Measurements from ENCODE around the gene CERS6. TPM values are rescaled to one million over a fixed set of nuclear protein-coding genes. Genes with fewer than 3 reads are reported as not detected.
"Not testable (repeated sequence)": the region's sequence is repeated elsewhere in the genome, so short reads cannot be mapped to it uniquely, and the experiment has no call there.

Gene CERS6
- total RNA-seq, 2 experiments from 2014 or later: 7.4 to 8.4 TPM

- no peaks in the 10 kb centered on the region for H3K9me3 Mint-ChIP-seq
- no peak for DNase-seq
- ChIA-PET POLR2A (interaction anchor here (1.7 kb wide), 1 partner anchor 9 kb away, joined by 4 read pairs; no protein-coding TSS in a partner anchor), CTCF (interaction anchor here (1.2 kb wide), 1 partner anchor 13 kb away, joined by 3 read pairs; no protein-coding TSS in a partner anchor)
- no peaks in the 10 kb centered on the region for H3K4me1 Mint-ChIP-seq
- H3K36me3 Mint-ChIP-seq (ENCODE audit: low read depth): no peaks in the 10 kb centered on the region
- no peak overlapping the region for H3K4me3 Mint-ChIP-seq
- H3K27me3 Mint-ChIP-seq: peaks cover 3% of the 10 kb centered on the region
- H3K27ac Mint-ChIP-seq: no peak overlapping the region
These were observed 24.9 kb downstream of the CERS6 start for GRCh38 chr2:168480825-168481585.

- CTCF ChIA-PET: interaction anchor here (1.5 kb wide), 1 partner anchor 14 kb away, joined by 3 read pairs; no protein-coding TSS in a partner anchor
- peaks cover 6% of the 10 kb centered on the region for H3K27me3 Mint-ChIP-seq
- H3K27ac Mint-ChIP-seq: no peak overlapping the region
These were observed 26.2 kb downstream of the CERS6 start for GRCh38 chr2:168482269-168482668.

GRCh38 chr2:168482952-168483831 is 27.1 kb downstream of the CERS6 start:
- DNase-seq: no peak
- H3K4me3 Mint-ChIP-seq: no peak overlapping the region
- peaks cover 6% of the 10 kb centered on the region for H3K27me3 Mint-ChIP-seq
- POLR2A ChIA-PET: interaction anchor here (0.8 kb wide), 1 partner anchor 13 kb away, joined by 3 read pairs; no protein-coding TSS in a partner anchor
- H3K27ac Mint-ChIP-seq: no peak overlapping the region
- CTCF ChIA-PET: interaction anchor here (0.6 to 2.1 kb wide), 5 partner anchors 12 to 1944 kb away, joined by 3 to 5 read pairs (median 3); no protein-coding TSS in a partner anchor
- no peaks in the 10 kb centered on the region for H3K4me1 Mint-ChIP-seq
- H3K36me3 Mint-ChIP-seq (ENCODE audit: low read depth): peaks cover 3% of the 10 kb centered on the region
- no peaks in the 10 kb centered on the region for H3K9me3 Mint-ChIP-seq

More at GRCh38 chr2:168482269-168482668, 26.2 kb downstream of the CERS6 start:
- no peak overlapping the region for H3K4me3 Mint-ChIP-seq
- peaks cover 3% of the 10 kb centered on the region for H3K36me3 Mint-ChIP-seq (ENCODE audit: low read depth)
- H3K9me3 Mint-ChIP-seq: no peaks in the 10 kb centered on the region
- H3K4me1 Mint-ChIP-seq: no peaks in the 10 kb centered on the region
- no peak for DNase-seq
- POLR2A ChIA-PET: interaction anchor here (0.8 to 0.9 kb wide), 2 partner anchors 8 to 12 kb away, joined by 3 read pairs; no protein-coding TSS in a partner anchor

GRCh38 chr2:168486477-168486876 is 30.4 kb downstream of the CERS6 start:
- DNase-seq: no peak
- Mint-ChIP-seq H3K27ac (no peak overlapping the region), H3K27me3 (peaks cover 6% of the 10 kb centered on the region), H3K4me3 (no peak overlapping the region), H3K36me3 (ENCODE audit: low read depth) (peaks cover 5% of the 10 kb centered on the region), H3K9me3 (no peaks in the 10 kb centered on the region), H3K4me1 (peaks cover 20% of the 10 kb centered on the region)
- CTCF ChIA-PET: no interaction called here
- POLR2A ChIA-PET: no interaction called here

GRCh38 chr2:168490015-168490874 is 34.2 kb downstream of the CERS6 start:
- CTCF ChIA-PET: interaction anchor here (0.7 to 1.2 kb wide), 3 partner anchors 34 to 143 kb away, joined by 3 to 4 read pairs (median 3); partner anchors contain the start of gene CERS6
- Mint-ChIP-seq H3K4me1 (peaks cover 43% of the 10 kb centered on the region), H3K27ac (peak overlapping the region; percentile 87), H3K9me3 (peaks cover 5% of the 10 kb centered on the region), H3K27me3 (peaks cover 5% of the 10 kb centered on the region), H3K36me3 (ENCODE audit: low read depth) (peaks cover 18% of the 10 kb centered on the region), H3K4me3 (peak overlapping the region; percentile 70)
- POLR2A ChIA-PET: interaction anchor here (0.6 to 1.4 kb wide), 13 partner anchors 8 to 295 kb away, joined by 3 to 6 read pairs (median 3); partner anchors contain the start of gene CERS6
- DNase-seq: peak; percentile 46

- CTCF ChIA-PET: interaction anchor here (1.0 to 1.2 kb wide), 2 partner anchors 35 to 372 kb away, joined by 3 read pairs; partner anchors contain the start of gene CERS6
- Mint-ChIP-seq H3K36me3 (ENCODE audit: low read depth) (peaks cover 21% of the 10 kb centered on the region), H3K27me3 (peaks cover 3% of the 10 kb centered on the region), H3K9me3 (peaks cover 5% of the 10 kb centered on the region), H3K4me1 (peaks cover 51% of the 10 kb centered on the region), H3K4me3 (peak overlapping the region; percentile 70), H3K27ac (peak overlapping the region; percentile 87)
- DNase-seq: peak; percentile 27
- POLR2A ChIA-PET: interaction anchor here (1.0 to 1.4 kb wide), 5 partner anchors 9 to 296 kb away, joined by 3 to 6 read pairs (median 3); no protein-coding TSS in a partner anchor
These were observed 35.0 kb downstream of the CERS6 start for GRCh38 chr2:168490946-168491605.

GRCh38 chr2:168491728-168492127 is 35.7 kb downstream of the CERS6 start:
- H3K36me3 Mint-ChIP-seq (ENCODE audit: low read depth): peaks cover 18% of the 10 kb centered on the region
- H3K4me3 Mint-ChIP-seq, H3K27me3 Mint-ChIP-seq, H3K9me3 Mint-ChIP-seq, DNase-seq, POLR2A ChIA-PET: not testable (repeated sequence)
- H3K27ac Mint-ChIP-seq: peak overlapping the region; percentile 70
- CTCF ChIA-PET: interaction anchor here (1.2 kb wide), 1 partner anchor 372 kb away, joined by 3 read pairs; no protein-coding TSS in a partner anchor
- peaks cover 51% of the 10 kb centered on the region for H3K4me1 Mint-ChIP-seq

GRCh38 chr2:168493219-168493618 is 37.1 kb downstream of the CERS6 start:
- H3K27me3 Mint-ChIP-seq, H3K27ac Mint-ChIP-seq, H3K9me3 Mint-ChIP-seq, DNase-seq, H3K4me3 Mint-ChIP-seq, CTCF ChIA-PET, POLR2A ChIA-PET: not testable (repeated sequence)
- H3K36me3 Mint-ChIP-seq (ENCODE audit: low read depth): peaks cover 26% of the 10 kb centered on the region
- peaks cover 51% of the 10 kb centered on the region for H3K4me1 Mint-ChIP-seq

- ChIA-PET POLR2A (no interaction called here), CTCF (interaction anchor here (0.9 kb wide), 1 partner anchor 13 kb away, joined by 3 read pairs; no protein-coding TSS in a partner anchor)
- H3K4me3 Mint-ChIP-seq: no peak overlapping the region
- H3K27me3 Mint-ChIP-seq: no peaks in the 10 kb centered on the region
- no peak overlapping the region for H3K27ac Mint-ChIP-seq
- H3K4me1 Mint-ChIP-seq: peaks cover 49% of the 10 kb centered on the region
- no peak for DNase-seq
- peaks cover 24% of the 10 kb centered on the region for H3K36me3 Mint-ChIP-seq (ENCODE audit: low read depth)
- peaks cover 12% of the 10 kb centered on the region for H3K9me3 Mint-ChIP-seq
These were observed 38.2 kb downstream of the CERS6 start for GRCh38 chr2:168494190-168494711.

- ChIA-PET CTCF (interaction anchor here (1.0 kb wide), 1 partner anchor 13 kb away, joined by 3 read pairs; no protein-coding TSS in a partner anchor), POLR2A (interaction anchor here (0.6 kb wide), 1 partner anchor 440 kb away, joined by 3 read pairs; no protein-coding TSS in a partner anchor)
- no peaks in the 10 kb centered on the region for H3K27me3 Mint-ChIP-seq
- peaks cover 39% of the 10 kb centered on the region for H3K4me1 Mint-ChIP-seq
- peaks cover 12% of the 10 kb centered on the region for H3K9me3 Mint-ChIP-seq
- H3K4me3 Mint-ChIP-seq: no peak overlapping the region
- H3K36me3 Mint-ChIP-seq (ENCODE audit: low read depth): peaks cover 24% of the 10 kb centered on the region
- no peak for DNase-seq
- no peak overlapping the region for H3K27ac Mint-ChIP-seq
These were observed 39.5 kb downstream of the CERS6 start for GRCh38 chr2:168495524-168495923.

- CTCF ChIA-PET: no interaction called here
These were observed 40.8 kb downstream of the CERS6 start for GRCh38 chr2:168496906-168497305.

More at GRCh38 chr2:168496906-168497305, 40.8 kb downstream of the CERS6 start:
- no peak overlapping the region for H3K4me3 Mint-ChIP-seq
- peaks cover 26% of the 10 kb centered on the region for H3K4me1 Mint-ChIP-seq
- H3K27ac Mint-ChIP-seq: no peak overlapping the region
- no peak for DNase-seq
- H3K27me3 Mint-ChIP-seq: no peaks in the 10 kb centered on the region
- peaks cover 29% of the 10 kb centered on the region for H3K36me3 Mint-ChIP-seq (ENCODE audit: low read depth)
- peaks cover 15% of the 10 kb centered on the region for H3K9me3 Mint-ChIP-seq
- POLR2A ChIA-PET: no interaction called here
